ENCODE data around the gene TMEM217. TPM values are rescaled to one million over a fixed set of nuclear protein-coding genes. Genes with fewer than 3 reads are reported as not detected.

TMEM217 gene
- total and polyA plus RNA-seq, 2 of the 8 experiments (the other 6 are each of a cell fraction or from before 2014, with no cell fraction given) = 0.60 to 1.1 TPM

DNA sequence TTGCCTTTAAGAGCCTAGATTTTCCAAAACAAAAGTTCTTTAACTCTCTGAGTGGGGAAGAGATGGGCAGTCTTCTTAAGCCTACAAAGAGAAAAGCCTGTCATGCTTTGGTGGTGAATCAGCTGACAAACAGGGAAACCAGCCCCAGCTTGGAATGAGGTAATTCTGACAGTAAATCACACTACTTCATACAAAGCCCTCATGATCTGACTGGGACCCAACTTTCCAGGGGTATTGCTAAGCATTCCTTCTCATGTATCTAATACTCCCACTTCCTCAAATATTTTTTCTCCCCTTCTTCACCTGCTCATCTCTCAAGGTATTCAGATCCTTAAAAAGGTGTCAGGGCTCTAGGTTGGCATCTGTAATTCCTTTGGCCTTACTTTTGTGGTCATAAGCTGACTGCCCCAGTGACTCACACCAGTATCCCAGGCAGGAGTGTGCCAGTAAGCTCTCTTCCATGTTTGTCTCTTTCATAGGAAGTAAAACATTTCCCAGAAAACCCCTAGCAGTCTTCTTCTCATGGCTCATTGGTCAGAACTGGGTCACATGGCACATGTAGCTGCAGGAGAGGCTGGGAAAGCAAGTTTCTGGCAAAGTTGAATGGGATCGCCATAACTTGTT, 15.4 kb downstream of the TMEM217 start:
- no peak overlapping the region for H3K4me2 ChIP-seq (ENCODE audit: insufficient read depth in 1 of 2, low read depth in 2 of 2, low read length in 2 of 2)
- H4K8ac ChIP-seq (ENCODE audit: extremely low read depth, insufficient read depth, low read length) = no peak overlapping the region
- no peaks in the 10 kb centered on the region for H3K79me2 ChIP-seq (ENCODE audit: control insufficient read depth in 1 of 2, insufficient read depth in 2 of 2, low read length in 2 of 2)
- H2AK5ac ChIP-seq (ENCODE audit: low read depth, low read length) = no peak overlapping the region
- H3K27me3 ChIP-seq (replicated peaks in 1 of 4; ENCODE audit: control insufficient read depth in 3 of 4, extremely low read depth in 1 of 4, insufficient read depth in 3 of 4, low read length in 3 of 4) = no peaks in the 10 kb centered on the region
- H4K5ac ChIP-seq (ENCODE audit: insufficient read length, low read depth, low read length) = no peak overlapping the region
- 86% methylated on average over 1 of the region's 1 CpG; no CpG with 5 or more reads in 1 of the 2 experiments for WGBS, 2 experiments (ENCODE audit: extremely low coverage in 1 of 2, insufficient coverage in 1 of 2, insufficient read length in 1 of 2, insufficient replicate concordance in 2 of 2, low coverage in 1 of 2, low lambda C conversion rate in 2 of 2, missing lambda C conversion rate in 1 of 2)
- H4K20me1 ChIP-seq (replicated peaks in 1 of 2; ENCODE audit: control insufficient read depth in 1 of 2, insufficient read depth in 2 of 2, low read length in 2 of 2) = no peaks in the 10 kb centered on the region
- H3K23me2 ChIP-seq (ENCODE audit: low read depth, low read length) = no peaks in the 10 kb centered on the region
- no peak overlapping the region for H3K4ac ChIP-seq (replicated peaks; ENCODE audit: insufficient read length, low read depth, low read length)
- TF ChIP-seq, protein P1, sequence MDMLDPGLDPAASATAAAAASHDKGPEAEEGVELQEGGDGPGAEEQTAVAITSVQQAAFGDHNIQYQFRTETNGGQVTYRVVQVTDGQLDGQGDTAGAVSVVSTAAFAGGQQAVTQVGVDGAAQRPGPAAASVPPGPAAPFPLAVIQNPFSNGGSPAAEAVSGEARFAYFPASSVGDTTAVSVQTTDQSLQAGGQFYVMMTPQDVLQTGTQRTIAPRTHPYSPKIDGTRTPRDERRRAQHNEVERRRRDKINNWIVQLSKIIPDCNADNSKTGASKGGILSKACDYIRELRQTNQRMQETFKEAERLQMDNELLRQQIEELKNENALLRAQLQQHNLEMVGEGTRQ (IDR thresholded peaks at IDR 0.05; ENCODE audit: low read length) = 0 out of 2 replicates have a peak, but pooled peaks have one; percentile 26
- no peak for TF ChIP-seq SAP30 (IDR thresholded peaks at IDR 0.05; ENCODE audit: insufficient read depth, insufficient replicate concordance, low read length)
- H2BK12ac ChIP-seq (ENCODE audit: low read depth, low read length) = no peak overlapping the region
- no peak overlapping the region for H2BK20ac ChIP-seq (ENCODE audit: low read length)
- ChIA-PET POLR2A (ENCODE audit: partially characterized antibody) (interaction anchor here (1.6 to 2.1 kb wide), 2 partner anchors 10 to 15 kb away, joined by 4 to 5 read pairs; partner anchors contain the start of genes TBC1D22B and TMEM217), CTCF (ENCODE audit: partially characterized antibody) (no interaction called here)
- H3K36me3 ChIP-seq (ENCODE audit: control insufficient read depth in 2 of 4, insufficient read depth in 4 of 4, low read length in 3 of 4) = no peaks in the 10 kb centered on the region
- H3K23ac ChIP-seq (ENCODE audit: insufficient read length) = no peak overlapping the region
- H3K4me3 ChIP-seq (ENCODE audit: extremely low read depth in 1 of 4, insufficient read depth in 2 of 4, low read depth in 3 of 4, low read length in 4 of 4) = no peak overlapping the region
- H4K91ac ChIP-seq (replicated peaks; ENCODE audit: insufficient read length, low read length) = no peak overlapping the region
- H2BK5ac ChIP-seq (ENCODE audit: low read depth, low read length) = no peak overlapping the region
- H3K27ac ChIP-seq (ENCODE audit: low read depth, low read length) = no peak overlapping the region
- H3K14ac ChIP-seq (ENCODE audit: insufficient read length) = no peak overlapping the region
- DNase-seq (ENCODE audit: low read depth in 1 of 2, low spot score in 2 of 2) = no peak
- no peaks in the 10 kb centered on the region for H3K79me1 ChIP-seq (ENCODE audit: low read depth, low read length)
- no peak overlapping the region for H2BK15ac ChIP-seq (ENCODE audit: low read length)
- no peak overlapping the region for H3K18ac ChIP-seq (ENCODE audit: extremely low read depth, low read length)
- H3K9me3 ChIP-seq (ENCODE audit: insufficient read depth in 2 of 2, low read depth in 1 of 2, low read length in 1 of 2) = no peaks in the 10 kb centered on the region
- H3K56ac ChIP-seq (replicated peaks; ENCODE audit: insufficient read length, low read depth, low read length) = no peak overlapping the region
- peak overlapping the region; percentile 56 for H2AFZ ChIP-seq (ENCODE audit: low read length)
- FAIRE-seq = no peak
- H3K9ac ChIP-seq (replicated peaks in 1 of 4; ENCODE audit: extremely low read depth in 1 of 4, low read depth in 3 of 4, low read length in 3 of 4) = no peak overlapping the region
- H2BK120ac ChIP-seq (replicated peaks; ENCODE audit: low read depth, low read length) = no peak overlapping the region
- no peaks in the 10 kb centered on the region for H3K4me1 ChIP-seq (replicated peaks in 1 of 4; ENCODE audit: control insufficient read depth in 3 of 4, insufficient read depth in 4 of 4, low read length in 3 of 4)
